ENCODE data around the gene CYP24A1.
"Not testable (repeated sequence)": the region's sequence is repeated elsewhere in the genome, so short reads cannot be mapped to it uniquely, and the experiment has no call there.

DNA sequence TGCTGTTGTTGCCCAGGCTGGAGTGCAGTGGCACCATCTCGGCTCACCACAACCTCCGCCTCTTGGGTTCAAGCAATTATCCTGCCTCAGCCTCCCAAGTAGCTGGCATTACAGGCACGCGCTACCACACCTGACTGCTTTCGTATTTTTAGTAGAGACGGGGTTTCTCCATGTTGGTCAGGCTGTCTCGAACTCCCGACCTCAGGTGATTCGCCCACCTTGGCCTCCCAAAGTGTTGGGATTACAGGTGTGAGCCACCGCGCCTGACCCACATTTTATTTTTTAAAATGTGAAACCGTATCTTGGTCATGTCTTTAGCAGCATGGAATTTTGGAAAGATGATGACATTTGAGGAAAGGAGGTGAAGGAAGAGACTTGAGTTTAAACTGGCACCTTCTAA is 47.5 kb downstream of the CYP24A1 start:
- TF ChIP-seq, protein P1, sequence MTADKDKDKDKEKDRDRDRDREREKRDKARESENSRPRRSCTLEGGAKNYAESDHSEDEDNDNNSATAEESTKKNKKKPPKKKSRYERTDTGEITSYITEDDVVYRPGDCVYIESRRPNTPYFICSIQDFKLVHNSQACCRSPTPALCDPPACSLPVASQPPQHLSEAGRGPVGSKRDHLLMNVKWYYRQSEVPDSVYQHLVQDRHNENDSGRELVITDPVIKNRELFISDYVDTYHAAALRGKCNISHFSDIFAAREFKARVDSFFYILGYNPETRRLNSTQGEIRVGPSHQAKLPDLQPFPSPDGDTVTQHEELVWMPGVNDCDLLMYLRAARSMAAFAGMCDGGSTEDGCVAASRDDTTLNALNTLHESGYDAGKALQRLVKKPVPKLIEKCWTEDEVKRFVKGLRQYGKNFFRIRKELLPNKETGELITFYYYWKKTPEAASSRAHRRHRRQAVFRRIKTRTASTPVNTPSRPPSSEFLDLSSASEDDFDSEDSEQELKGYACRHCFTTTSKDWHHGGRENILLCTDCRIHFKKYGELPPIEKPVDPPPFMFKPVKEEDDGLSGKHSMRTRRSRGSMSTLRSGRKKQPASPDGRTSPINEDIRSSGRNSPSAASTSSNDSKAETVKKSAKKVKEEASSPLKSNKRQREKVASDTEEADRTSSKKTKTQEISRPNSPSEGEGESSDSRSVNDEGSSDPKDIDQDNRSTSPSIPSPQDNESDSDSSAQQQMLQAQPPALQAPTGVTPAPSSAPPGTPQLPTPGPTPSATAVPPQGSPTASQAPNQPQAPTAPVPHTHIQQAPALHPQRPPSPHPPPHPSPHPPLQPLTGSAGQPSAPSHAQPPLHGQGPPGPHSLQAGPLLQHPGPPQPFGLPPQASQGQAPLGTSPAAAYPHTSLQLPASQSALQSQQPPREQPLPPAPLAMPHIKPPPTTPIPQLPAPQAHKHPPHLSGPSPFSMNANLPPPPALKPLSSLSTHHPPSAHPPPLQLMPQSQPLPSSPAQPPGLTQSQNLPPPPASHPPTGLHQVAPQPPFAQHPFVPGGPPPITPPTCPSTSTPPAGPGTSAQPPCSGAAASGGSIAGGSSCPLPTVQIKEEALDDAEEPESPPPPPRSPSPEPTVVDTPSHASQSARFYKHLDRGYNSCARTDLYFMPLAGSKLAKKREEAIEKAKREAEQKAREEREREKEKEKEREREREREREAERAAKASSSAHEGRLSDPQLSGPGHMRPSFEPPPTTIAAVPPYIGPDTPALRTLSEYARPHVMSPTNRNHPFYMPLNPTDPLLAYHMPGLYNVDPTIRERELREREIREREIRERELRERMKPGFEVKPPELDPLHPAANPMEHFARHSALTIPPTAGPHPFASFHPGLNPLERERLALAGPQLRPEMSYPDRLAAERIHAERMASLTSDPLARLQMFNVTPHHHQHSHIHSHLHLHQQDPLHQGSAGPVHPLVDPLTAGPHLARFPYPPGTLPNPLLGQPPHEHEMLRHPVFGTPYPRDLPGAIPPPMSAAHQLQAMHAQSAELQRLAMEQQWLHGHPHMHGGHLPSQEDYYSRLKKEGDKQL (CRISPR knock-in tag; IDR thresholded peaks at IDR 0.05; ENCODE audit: low read depth) = not testable (repeated sequence)
- TF ChIP-seq, protein P2, sequence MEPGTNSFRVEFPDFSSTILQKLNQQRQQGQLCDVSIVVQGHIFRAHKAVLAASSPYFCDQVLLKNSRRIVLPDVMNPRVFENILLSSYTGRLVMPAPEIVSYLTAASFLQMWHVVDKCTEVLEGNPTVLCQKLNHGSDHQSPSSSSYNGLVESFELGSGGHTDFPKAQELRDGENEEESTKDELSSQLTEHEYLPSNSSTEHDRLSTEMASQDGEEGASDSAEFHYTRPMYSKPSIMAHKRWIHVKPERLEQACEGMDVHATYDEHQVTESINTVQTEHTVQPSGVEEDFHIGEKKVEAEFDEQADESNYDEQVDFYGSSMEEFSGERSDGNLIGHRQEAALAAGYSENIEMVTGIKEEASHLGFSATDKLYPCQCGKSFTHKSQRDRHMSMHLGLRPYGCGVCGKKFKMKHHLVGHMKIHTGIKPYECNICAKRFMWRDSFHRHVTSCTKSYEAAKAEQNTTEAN (CRISPR knock-in tag; conservative IDR thresholded peaks at IDR 0.05) = not testable (repeated sequence)
- not testable (repeated sequence) for TF ChIP-seq TEAD3 (CRISPR knock-in tag; optimal IDR thresholded peaks at IDR 0.05; ENCODE audit: borderline replicate concordance); TAF1 (CRISPR knock-in tag; IDR thresholded peaks at IDR 0.05); GABPB1 (CRISPR knock-in tag; IDR thresholded peaks at IDR 0.05); CBFB (CRISPR knock-in tag; IDR thresholded peaks at IDR 0.05); ZNF816 (CRISPR knock-in tag; IDR thresholded peaks at IDR 0.05; ENCODE audit: borderline replicate concordance); XRCC5 (optimal IDR thresholded peaks at IDR 0.05; ENCODE audit: low read length); ZFP37 (CRISPR knock-in tag; IDR thresholded peaks at IDR 0.05; ENCODE audit: borderline replicate concordance)
- TF ChIP-seq, protein P3, sequence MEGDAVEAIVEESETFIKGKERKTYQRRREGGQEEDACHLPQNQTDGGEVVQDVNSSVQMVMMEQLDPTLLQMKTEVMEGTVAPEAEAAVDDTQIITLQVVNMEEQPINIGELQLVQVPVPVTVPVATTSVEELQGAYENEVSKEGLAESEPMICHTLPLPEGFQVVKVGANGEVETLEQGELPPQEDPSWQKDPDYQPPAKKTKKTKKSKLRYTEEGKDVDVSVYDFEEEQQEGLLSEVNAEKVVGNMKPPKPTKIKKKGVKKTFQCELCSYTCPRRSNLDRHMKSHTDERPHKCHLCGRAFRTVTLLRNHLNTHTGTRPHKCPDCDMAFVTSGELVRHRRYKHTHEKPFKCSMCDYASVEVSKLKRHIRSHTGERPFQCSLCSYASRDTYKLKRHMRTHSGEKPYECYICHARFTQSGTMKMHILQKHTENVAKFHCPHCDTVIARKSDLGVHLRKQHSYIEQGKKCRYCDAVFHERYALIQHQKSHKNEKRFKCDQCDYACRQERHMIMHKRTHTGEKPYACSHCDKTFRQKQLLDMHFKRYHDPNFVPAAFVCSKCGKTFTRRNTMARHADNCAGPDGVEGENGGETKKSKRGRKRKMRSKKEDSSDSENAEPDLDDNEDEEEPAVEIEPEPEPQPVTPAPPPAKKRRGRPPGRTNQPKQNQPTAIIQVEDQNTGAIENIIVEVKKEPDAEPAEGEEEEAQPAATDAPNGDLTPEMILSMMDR (CRISPR knock-in tag; IDR thresholded peaks at IDR 0.05) = not testable (repeated sequence)
- TF ChIP-seq, protein P4, sequence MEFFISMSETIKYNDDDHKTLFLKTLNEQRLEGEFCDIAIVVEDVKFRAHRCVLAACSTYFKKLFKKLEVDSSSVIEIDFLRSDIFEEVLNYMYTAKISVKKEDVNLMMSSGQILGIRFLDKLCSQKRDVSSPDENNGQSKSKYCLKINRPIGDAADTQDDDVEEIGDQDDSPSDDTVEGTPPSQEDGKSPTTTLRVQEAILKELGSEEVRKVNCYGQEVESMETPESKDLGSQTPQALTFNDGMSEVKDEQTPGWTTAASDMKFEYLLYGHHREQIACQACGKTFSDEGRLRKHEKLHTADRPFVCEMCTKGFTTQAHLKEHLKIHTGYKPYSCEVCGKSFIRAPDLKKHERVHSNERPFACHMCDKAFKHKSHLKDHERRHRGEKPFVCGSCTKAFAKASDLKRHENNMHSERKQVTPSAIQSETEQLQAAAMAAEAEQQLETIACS (CRISPR knock-in tag; IDR thresholded peaks at IDR 0.05) = not testable (repeated sequence)
- TF ChIP-seq, protein P5, sequence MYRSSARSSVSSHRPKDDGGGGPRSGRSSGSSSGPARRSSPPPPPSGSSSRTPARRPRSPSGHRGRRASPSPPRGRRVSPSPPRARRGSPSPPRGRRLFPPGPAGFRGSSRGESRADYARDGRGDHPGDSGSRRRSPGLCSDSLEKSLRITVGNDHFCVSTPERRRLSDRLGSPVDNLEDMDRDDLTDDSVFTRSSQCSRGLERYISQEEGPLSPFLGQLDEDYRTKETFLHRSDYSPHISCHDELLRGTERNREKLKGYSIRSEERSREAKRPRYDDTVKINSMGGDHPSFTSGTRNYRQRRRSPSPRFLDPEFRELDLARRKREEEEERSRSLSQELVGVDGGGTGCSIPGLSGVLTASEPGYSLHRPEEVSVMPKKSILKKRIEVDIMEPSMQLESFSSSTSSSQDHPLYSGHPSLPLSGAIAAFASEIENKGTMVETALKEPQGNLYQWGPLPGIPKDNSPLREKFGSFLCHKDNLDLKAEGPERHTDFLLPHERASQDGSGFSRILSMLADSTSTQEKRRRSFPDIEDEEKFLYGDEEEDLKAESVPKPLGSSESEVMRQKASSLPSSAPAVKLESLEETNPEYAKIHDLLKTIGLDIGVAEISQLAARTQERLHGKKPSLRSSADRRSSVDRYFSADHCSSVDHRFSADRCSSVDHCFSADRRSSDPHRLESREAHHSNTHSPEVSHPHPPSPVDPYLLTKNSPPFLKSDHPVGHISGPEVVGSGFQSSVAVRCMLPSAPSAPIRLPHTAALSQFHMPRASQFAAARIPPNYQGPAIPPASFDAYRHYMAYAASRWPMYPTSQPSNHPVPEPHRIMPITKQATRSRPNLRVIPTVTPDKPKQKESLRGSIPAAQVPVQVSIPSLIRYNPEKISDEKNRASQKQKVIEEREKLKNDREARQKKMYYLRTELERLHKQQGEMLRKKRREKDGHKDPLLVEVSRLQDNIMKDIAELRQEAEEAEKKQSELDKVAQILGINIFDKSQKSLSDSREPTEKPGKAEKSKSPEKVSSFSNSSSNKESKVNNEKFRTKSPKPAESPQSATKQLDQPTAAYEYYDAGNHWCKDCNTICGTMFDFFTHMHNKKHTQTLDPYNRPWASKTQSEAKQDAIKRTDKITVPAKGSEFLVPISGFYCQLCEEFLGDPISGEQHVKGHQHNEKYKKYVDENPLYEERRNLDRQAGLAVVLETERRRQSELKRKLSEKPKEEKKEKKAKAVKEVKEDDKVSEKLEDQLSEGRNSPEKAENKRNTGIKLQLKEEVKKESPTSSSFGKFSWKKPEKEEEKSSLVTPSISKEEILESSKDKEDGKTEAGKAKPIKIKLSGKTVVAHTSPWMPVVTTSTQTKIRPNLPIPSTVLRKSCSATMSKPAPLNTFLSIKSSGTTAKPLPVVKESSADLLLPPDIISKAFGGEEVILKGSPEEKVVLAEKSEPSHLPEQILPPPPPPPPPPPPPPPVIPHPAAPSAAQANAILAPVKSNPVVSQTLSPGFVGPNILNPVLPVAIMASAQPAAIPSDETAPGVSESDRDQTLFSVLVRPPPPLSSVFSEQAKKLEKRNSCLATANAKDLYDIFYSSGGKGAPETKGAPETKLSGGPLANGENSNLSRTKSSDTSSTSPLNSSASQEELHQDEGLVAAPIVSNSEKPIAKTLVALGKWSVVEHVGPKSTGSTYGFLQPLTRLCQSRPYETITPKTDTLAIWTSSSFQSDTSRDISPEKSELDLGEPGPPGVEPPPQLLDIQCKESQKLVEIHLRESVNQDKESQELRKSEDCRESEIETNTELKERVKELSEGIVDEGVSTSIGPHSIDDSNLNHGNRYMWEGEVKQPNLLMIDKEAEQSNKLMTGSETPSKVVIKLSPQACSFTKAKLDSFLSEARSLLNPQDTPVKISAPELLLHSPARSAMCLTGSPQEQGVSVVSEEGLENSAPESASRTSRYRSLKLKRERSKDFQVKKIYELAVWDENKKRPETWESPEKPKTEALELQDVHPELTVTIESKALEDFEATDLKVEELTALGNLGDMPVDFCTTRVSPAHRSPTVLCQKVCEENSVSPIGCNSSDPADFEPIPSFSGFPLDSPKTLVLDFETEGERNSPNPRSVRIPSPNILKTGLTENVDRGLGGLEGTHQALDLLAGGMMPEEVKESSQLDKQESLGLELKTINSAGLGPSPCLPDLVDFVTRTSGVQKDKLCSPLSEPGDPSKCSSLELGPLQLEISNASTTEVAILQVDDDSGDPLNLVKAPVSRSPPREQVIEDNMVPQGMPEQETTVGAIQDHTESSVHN (CRISPR knock-in tag; IDR thresholded peaks at IDR 0.05) = not testable (repeated sequence)
- TF ChIP-seq, protein P6, sequence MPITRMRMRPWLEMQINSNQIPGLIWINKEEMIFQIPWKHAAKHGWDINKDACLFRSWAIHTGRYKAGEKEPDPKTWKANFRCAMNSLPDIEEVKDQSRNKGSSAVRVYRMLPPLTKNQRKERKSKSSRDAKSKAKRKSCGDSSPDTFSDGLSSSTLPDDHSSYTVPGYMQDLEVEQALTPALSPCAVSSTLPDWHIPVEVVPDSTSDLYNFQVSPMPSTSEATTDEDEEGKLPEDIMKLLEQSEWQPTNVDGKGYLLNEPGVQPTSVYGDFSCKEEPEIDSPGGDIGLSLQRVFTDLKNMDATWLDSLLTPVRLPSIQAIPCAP (CRISPR knock-in tag; IDR thresholded peaks at IDR 0.05; ENCODE audit: low read depth) = not testable (repeated sequence)
